ENCODE data around the gene DGKI. TPM values are rescaled to one million over a fixed set of nuclear protein-coding genes. Genes with fewer than 3 reads are reported as not detected.
"Not testable (repeated sequence)": the region's sequence is repeated elsewhere in the genome, so short reads cannot be mapped to it uniquely, and the experiment has no call there.

DGKI gene
- total and polyA plus RNA-seq, 2 donors, result 0.14 to 0.33 TPM

GRCh38 chr7:137832382-137832781 is 14.4 kb downstream of the DGKI start:
- Histone ChIP-seq H3K27me3 (ENCODE audit: control insufficient read depth in 2 of 2, insufficient read depth in 1 of 2, low read length in 1 of 2) (no peaks in the 10 kb centered on the region), H3K9me3 (ENCODE audit: control insufficient read depth in 2 of 2, insufficient read depth in 1 of 2, low read length in 1 of 2) (peaks cover 2 to 14% of the 10 kb centered on the region in 2 donors)
- 95% methylated on average over 2 of the region's 2 CpGs for WGBS

GRCh38 chr7:137831555-137831954 is 15.2 kb downstream of the DGKI start:
- DNase-seq (ENCODE audit: low read depth in 6 of 9, low spot score in 9 of 9); H3K27ac ChIP-seq (ENCODE audit: low read depth in 1 of 2, low read length in 1 of 2); H3K27me3 ChIP-seq (ENCODE audit: control insufficient read depth in 2 of 2, insufficient read depth in 1 of 2, low read length in 1 of 2); H3K4me1 ChIP-seq (ENCODE audit: control insufficient read depth in 2 of 2, insufficient read depth in 2 of 2, low read length in 2 of 2); H3K4me3 ChIP-seq (ENCODE audit: low read length in 2 of 2); H3K36me3 ChIP-seq (ENCODE audit: control insufficient read depth in 2 of 2, insufficient read depth in 2 of 2, low read length in 1 of 2): not testable (repeated sequence)
- whole genome bisulfite sequencing, result 98% methylated on average over 1 of the region's 1 CpG
- peaks cover 2 to 14% of the 10 kb centered on the region in 2 donors for H3K9me3 ChIP-seq (ENCODE audit: control insufficient read depth in 2 of 2, insufficient read depth in 1 of 2, low read length in 1 of 2)

More at GRCh38 chr7:137832382-137832781, 14.4 kb downstream of the DGKI start:
- no peak for DNase-seq (ENCODE audit: low read depth in 6 of 9, low spot score in 9 of 9)
- no peak overlapping the region for H3K4me3 ChIP-seq (ENCODE audit: low read length in 2 of 2)
- H3K27ac ChIP-seq (ENCODE audit: low read depth in 1 of 2, low read length in 1 of 2), result no peak overlapping the region
- H3K36me3 ChIP-seq (ENCODE audit: control insufficient read depth in 2 of 2, insufficient read depth in 2 of 2, low read length in 1 of 2), result no peaks in the 10 kb centered on the region
- no peaks in the 10 kb centered on the region for H3K4me1 ChIP-seq (ENCODE audit: control insufficient read depth in 2 of 2, insufficient read depth in 2 of 2, low read length in 2 of 2)

GRCh38 chr7:137829337-137829992 is 17.3 kb downstream of the DGKI start:
- Histone ChIP-seq H3K27me3 (ENCODE audit: control insufficient read depth in 2 of 2, insufficient read depth in 1 of 2, low read length in 1 of 2) (no peaks in the 10 kb centered on the region), H3K4me3 (ENCODE audit: low read length in 2 of 2) (no peak overlapping the region), H3K36me3 (ENCODE audit: control insufficient read depth in 2 of 2, insufficient read depth in 2 of 2, low read length in 1 of 2) (no peaks in the 10 kb centered on the region), H3K27ac (ENCODE audit: low read depth in 1 of 2, low read length in 1 of 2) (no peak overlapping the region), H3K4me1 (ENCODE audit: control insufficient read depth in 2 of 2, insufficient read depth in 2 of 2, low read length in 2 of 2) (no peaks in the 10 kb centered on the region), H3K9me3 (ENCODE audit: control insufficient read depth in 2 of 2, insufficient read depth in 1 of 2, low read length in 1 of 2) (peaks cover 2 to 14% of the 10 kb centered on the region in 2 donors)
- WGBS, result 95% methylated on average over 7 of the region's 7 CpGs
- no peak for DNase-seq (ENCODE audit: low read depth in 6 of 9, low spot score in 9 of 9)

GRCh38 chr7:137828456-137828855 is 18.3 kb downstream of the DGKI start:
- no peaks in the 10 kb centered on the region for H3K27me3 ChIP-seq (ENCODE audit: control insufficient read depth in 2 of 2, insufficient read depth in 1 of 2, low read length in 1 of 2)
- WGBS, result 95% methylated on average over 1 of the region's 1 CpG
- H3K36me3 ChIP-seq (ENCODE audit: control insufficient read depth in 2 of 2, insufficient read depth in 2 of 2, low read length in 1 of 2), result no peaks in the 10 kb centered on the region
- H3K4me3 ChIP-seq (ENCODE audit: low read length in 2 of 2), result no peak overlapping the region
- DNase-seq (ENCODE audit: low read depth in 6 of 9, low spot score in 9 of 9), result no peak
- no peaks in the 10 kb centered on the region for H3K4me1 ChIP-seq (ENCODE audit: control insufficient read depth in 2 of 2, insufficient read depth in 2 of 2, low read length in 2 of 2)
- H3K9me3 ChIP-seq (ENCODE audit: control insufficient read depth in 2 of 2, insufficient read depth in 1 of 2, low read length in 1 of 2), result peaks cover 2 to 14% of the 10 kb centered on the region in 2 donors
- no peak overlapping the region for H3K27ac ChIP-seq (ENCODE audit: low read depth in 1 of 2, low read length in 1 of 2)

- DNase-seq (ENCODE audit: low read depth in 6 of 9, low spot score in 9 of 9), result no peak
- WGBS, result 96% methylated on average over 3 of the region's 3 CpGs
Observed at GRCh38 chr7:137825489-137825888, 21.3 kb downstream of the DGKI start.

GRCh38 chr7:137820677-137821420 is 25.9 kb downstream of the DGKI start:
- Histone ChIP-seq H3K9me3 (ENCODE audit: control insufficient read depth in 2 of 2, insufficient read depth in 1 of 2, low read length in 1 of 2) (no peaks in the 10 kb centered on the region), H3K27me3 (ENCODE audit: control insufficient read depth in 2 of 2, insufficient read depth in 1 of 2, low read length in 1 of 2) (peaks cover 0 to 3% of the 10 kb centered on the region in 2 donors), H3K27ac (ENCODE audit: low read depth in 1 of 2, low read length in 1 of 2) (no peak overlapping the region), H3K4me3 (ENCODE audit: low read length in 2 of 2) (no peak overlapping the region), H3K36me3 (ENCODE audit: control insufficient read depth in 2 of 2, insufficient read depth in 2 of 2, low read length in 1 of 2) (no peaks in the 10 kb centered on the region), H3K4me1 (ENCODE audit: control insufficient read depth in 2 of 2, insufficient read depth in 2 of 2, low read length in 2 of 2) (peaks cover 0 to 2% of the 10 kb centered on the region in 2 donors)
- DNase-seq (ENCODE audit: low read depth in 6 of 9, low spot score in 9 of 9), result peak in 2 of 9 donors; percentile 8 to 15
- WGBS, result 63% methylated on average over 8 of the region's 8 CpGs

More at GRCh38 chr7:137825489-137825888, 21.3 kb downstream of the DGKI start:
- Histone ChIP-seq H3K4me1 (ENCODE audit: control insufficient read depth in 2 of 2, insufficient read depth in 2 of 2, low read length in 2 of 2) (no peaks in the 10 kb centered on the region), H3K27ac (ENCODE audit: low read depth in 1 of 2, low read length in 1 of 2) (no peak overlapping the region), H3K9me3 (ENCODE audit: control insufficient read depth in 2 of 2, insufficient read depth in 1 of 2, low read length in 1 of 2) (no peaks in the 10 kb centered on the region), H3K4me3 (ENCODE audit: low read length in 2 of 2) (no peak overlapping the region), H3K27me3 (ENCODE audit: control insufficient read depth in 2 of 2, insufficient read depth in 1 of 2, low read length in 1 of 2) (peaks cover 0 to 3% of the 10 kb centered on the region in 2 donors), H3K36me3 (ENCODE audit: control insufficient read depth in 2 of 2, insufficient read depth in 2 of 2, low read length in 1 of 2) (no peaks in the 10 kb centered on the region)

GRCh38 chr7:137820156-137820555 is 26.6 kb downstream of the DGKI start:
- H3K27ac ChIP-seq (ENCODE audit: low read depth in 1 of 2, low read length in 1 of 2), result no peak overlapping the region
- no peaks in the 10 kb centered on the region for H3K36me3 ChIP-seq (ENCODE audit: control insufficient read depth in 2 of 2, insufficient read depth in 2 of 2, low read length in 1 of 2)
- no peak for DNase-seq (ENCODE audit: low read depth in 6 of 9, low spot score in 9 of 9)
- peaks cover 0 to 2% of the 10 kb centered on the region in 2 donors for H3K4me1 ChIP-seq (ENCODE audit: control insufficient read depth in 2 of 2, insufficient read depth in 2 of 2, low read length in 2 of 2)
- peaks cover 0 to 3% of the 10 kb centered on the region in 2 donors for H3K27me3 ChIP-seq (ENCODE audit: control insufficient read depth in 2 of 2, insufficient read depth in 1 of 2, low read length in 1 of 2)
- WGBS, result 91% methylated on average over 2 of the region's 2 CpGs
- H3K9me3 ChIP-seq (ENCODE audit: control insufficient read depth in 2 of 2, insufficient read depth in 1 of 2, low read length in 1 of 2), result no peaks in the 10 kb centered on the region
- H3K4me3 ChIP-seq (ENCODE audit: low read length in 2 of 2), result no peak overlapping the region

- Histone ChIP-seq H3K36me3 (ENCODE audit: control insufficient read depth in 2 of 2, insufficient read depth in 2 of 2, low read length in 1 of 2) (no peaks in the 10 kb centered on the region), H3K27ac (ENCODE audit: low read depth in 1 of 2, low read length in 1 of 2) (no peak overlapping the region), H3K9me3 (ENCODE audit: control insufficient read depth in 2 of 2, insufficient read depth in 1 of 2, low read length in 1 of 2) (no peaks in the 10 kb centered on the region), H3K4me1 (ENCODE audit: control insufficient read depth in 2 of 2, insufficient read depth in 2 of 2, low read length in 2 of 2) (peaks cover 0 to 2% of the 10 kb centered on the region in 2 donors), H3K4me3 (ENCODE audit: low read length in 2 of 2) (no peak overlapping the region), H3K27me3 (ENCODE audit: control insufficient read depth in 2 of 2, insufficient read depth in 1 of 2, low read length in 1 of 2) (peaks cover 0 to 3% of the 10 kb centered on the region in 2 donors)
- no peak for DNase-seq (ENCODE audit: low read depth in 6 of 9, low spot score in 9 of 9)
- WGBS, result 95% methylated on average over 2 of the region's 2 CpGs
Observed at GRCh38 chr7:137818036-137818435, 28.7 kb downstream of the DGKI start.

- Histone ChIP-seq H3K9me3 (ENCODE audit: control insufficient read depth in 2 of 2, insufficient read depth in 1 of 2, low read length in 1 of 2) (no peaks in the 10 kb centered on the region), H3K27me3 (ENCODE audit: control insufficient read depth in 2 of 2, insufficient read depth in 1 of 2, low read length in 1 of 2) (peaks cover 0 to 3% of the 10 kb centered on the region in 2 donors), H3K4me1 (ENCODE audit: control insufficient read depth in 2 of 2, insufficient read depth in 2 of 2, low read length in 2 of 2) (peaks cover 0 to 2% of the 10 kb centered on the region in 2 donors), H3K27ac (ENCODE audit: low read depth in 1 of 2, low read length in 1 of 2) (no peak overlapping the region), H3K4me3 (ENCODE audit: low read length in 2 of 2) (no peak overlapping the region), H3K36me3 (ENCODE audit: control insufficient read depth in 2 of 2, insufficient read depth in 2 of 2, low read length in 1 of 2) (no peaks in the 10 kb centered on the region)
- DNase-seq (ENCODE audit: low read depth in 6 of 9, low spot score in 9 of 9), result no peak
- 92% methylated on average over 5 of the region's 5 CpGs for WGBS
Observed at GRCh38 chr7:137816696-137817320, 30.0 kb downstream of the DGKI start.
